Forelimb muscle (tissue), 1 donor: ENCODE measurements around the gene ARID5A. TPM values are rescaled to one million over a fixed set of nuclear protein-coding genes. Genes with fewer than 3 reads are reported as not detected.

Source experiments
- DNase-seq: peaks from one replicate; pipeline ENCODE4 v3.0.0-alpha.2; 2013; ENCODE audit warnings: low read depth
- polyA plus RNA-seq: library from polyadenylated mRNA; unstranded; fragments of 120-200 nt; gene quantifications from one replicate; pipeline ENCODE4 v1.2.1, GENCODE V29; 2013; ENCODE audit not compliant: insufficient read length

The ARID5A gene
- polyA plus RNA-seq, 1 donor = 45.3 TPM

- DNase-seq = no peak
Observed at GRCh38 chr2:96526615-96527285, 9.8 kb upstream of the ARID5A start.

GRCh38 chr2:96527286-96528005 is 9.1 kb upstream of the ARID5A start:
- no peak for DNase-seq

DNA sequence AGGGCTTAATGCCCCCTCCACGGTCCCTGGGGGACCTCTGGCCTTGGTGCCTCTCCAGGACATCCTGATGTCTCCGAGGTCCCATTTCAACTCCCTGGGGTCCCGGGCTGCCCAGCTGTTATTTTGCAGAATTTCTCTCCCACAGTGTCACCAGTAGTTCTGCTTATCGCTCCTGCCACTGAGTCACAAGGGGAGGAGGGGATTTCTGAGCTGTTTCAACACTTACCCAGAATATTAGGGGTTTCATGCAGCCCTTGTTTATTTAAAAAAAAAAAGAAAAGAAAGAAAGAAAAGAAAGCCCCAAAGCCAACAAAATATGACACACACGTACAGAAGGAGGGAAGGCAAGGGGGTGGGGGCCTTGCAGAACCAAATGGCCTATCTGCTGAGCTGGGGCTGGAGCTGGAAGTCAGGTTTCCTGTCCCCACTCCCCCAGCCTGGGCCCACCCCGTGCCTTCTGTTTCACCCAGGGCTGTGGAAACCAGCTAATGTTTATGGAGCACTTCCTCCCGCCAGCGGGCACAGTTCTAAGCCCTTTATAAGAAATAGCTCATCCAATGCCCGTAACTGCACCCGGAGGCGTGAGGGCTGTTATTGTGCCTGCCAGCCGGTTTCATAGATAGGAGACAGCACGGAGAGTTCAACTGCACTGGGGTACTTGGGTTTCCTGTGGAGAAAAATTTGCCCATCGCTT is 8.4 kb upstream of the ARID5A start:
- no peak for DNase-seq

GRCh38 chr2:96528700-96529375 is 7.7 kb upstream of the ARID5A start:
- DNase-seq = no peak

- no peak for DNase-seq
Observed at GRCh38 chr2:96529376-96530143, 7.0 kb upstream of the ARID5A start.

GRCh38 chr2:96530144-96530430 is 6.5 kb upstream of the ARID5A start:
- no peak for DNase-seq

DNA sequence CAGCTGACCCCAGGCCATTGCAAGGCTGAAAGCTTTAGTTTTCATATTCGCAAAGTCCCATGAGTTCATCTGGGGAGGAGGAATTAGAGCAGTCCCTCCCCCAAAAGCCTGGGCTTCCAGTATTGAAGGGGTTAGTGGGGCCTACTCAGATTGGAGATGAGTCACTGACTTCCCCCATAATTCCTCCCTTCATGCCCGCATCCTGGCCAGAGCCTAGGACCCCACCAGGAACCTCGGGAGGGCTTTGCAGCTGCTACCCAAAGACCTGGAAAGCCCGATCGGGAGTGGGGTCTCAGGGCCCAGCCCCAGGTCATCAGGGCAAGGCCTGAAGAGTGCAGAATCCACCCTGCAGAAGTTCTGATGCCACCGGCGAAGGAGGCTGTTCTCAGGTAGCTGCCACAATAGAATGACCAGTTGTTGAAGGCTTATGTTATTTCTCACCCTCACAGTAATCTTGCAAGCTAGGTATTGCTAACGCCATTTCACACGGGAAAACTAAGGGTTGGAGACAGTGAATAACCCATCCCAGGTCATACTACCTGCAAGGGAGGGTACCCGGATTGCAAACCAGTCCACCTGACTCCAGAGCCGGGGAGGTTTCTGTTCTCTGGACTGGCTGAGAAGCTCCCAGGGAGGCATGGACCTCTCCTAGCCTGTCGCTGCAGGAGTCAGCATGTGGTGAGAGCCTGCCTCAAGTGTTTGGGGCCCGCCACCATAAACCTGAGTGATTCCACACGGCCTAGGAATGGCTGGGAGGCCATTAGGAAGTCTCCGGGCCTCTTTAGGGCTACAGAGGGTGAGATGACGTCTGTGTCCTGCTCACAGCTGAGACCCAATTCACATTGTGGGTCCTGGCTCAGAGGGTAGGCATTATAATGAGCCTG is 5.8 kb upstream of the ARID5A start:
- no peak for DNase-seq

DNA sequence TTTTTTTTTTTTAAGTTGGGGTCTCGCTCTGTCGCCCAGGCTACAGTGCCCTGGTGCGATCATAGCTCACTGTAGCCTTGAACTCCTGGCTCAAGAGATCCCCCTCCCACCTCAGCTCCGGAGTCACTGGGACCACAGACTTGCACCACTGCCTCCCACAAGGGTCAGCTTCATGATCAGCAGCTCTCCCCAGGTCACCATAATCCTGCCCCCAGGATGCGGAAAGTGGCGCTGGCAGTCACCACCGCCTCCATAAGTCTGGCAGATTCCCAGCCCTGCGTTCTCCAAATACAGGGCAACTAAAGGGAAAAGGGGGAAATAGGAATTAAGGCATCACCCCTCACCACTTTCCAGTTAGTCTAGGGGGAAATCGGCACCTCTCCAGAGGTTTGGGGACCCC is 5.2 kb upstream of the ARID5A start:
- DNase-seq = no peak

DNA sequence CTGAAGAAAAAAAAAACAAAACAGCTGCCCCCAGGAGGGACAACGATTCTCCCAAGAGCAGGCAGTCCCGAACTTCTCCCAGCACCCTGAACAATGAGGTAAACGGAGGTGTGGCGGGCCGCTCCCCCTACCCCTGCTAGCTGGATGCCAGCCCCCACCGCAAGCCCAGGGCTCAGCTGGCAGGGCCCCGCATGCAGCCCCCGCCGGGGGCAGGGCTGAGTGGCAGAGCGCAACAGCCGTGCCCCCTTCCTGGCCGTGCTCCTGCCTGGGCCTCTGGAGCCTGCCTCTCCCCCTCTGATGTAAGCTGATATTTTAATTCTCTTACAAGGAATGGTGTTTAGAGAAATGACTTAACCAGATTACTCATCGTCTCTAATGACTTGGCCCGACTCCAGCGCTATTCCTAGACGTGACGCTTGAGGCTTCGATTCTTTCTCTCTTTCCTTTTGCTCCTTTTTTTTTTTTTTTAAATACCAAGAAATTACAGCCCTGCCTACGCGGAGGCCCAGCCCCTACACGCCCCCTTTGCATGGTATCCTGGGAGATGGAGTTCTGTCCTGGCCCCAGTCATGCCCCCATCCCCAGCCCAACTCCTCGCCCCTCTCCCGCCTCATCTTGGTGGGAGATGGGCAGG is 4.6 kb upstream of the ARID5A start:
- peak; percentile 89 for DNase-seq

GRCh38 chr2:96532641-96533291 is 3.8 kb upstream of the ARID5A start:
- no peak for DNase-seq

DNA sequence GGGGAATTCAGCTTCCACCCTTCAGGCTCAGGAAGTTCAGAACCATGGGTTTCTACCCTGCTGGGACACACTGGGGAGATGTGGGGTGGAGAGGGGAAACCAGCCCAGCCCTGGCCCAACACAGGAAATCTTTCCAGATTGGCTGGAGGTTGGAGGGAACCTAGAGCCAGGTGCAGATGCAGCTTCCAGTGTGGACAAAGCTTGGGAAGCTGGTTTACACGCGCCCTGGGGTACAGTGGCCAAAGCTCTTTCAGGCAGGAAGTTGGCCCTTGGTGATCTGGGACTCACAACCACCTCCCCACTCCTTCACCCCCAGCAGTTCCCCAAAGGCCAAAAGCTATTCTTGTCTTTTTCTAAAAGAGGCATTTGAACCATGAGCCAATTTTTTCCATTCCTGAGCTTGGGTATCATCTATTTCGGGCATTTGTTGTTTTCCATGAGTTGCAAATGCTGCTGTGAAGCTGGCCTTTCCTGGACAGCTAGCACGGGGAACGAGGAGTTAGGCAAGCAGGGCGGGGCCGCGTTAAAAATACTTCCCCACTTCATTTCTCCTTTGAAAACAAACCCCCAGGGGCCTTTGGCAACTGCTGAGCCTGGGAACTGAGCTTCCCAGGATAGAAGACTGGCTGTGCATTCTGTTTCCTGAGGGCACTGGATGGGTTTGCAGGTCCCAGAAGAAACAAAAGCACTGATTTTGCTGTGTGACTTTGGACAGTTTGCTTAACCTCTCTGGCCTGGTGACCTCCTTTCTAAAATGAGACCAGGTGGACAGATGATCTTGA is 3.1 kb upstream of the ARID5A start:
- DNase-seq = no peak

- DNase-seq = no peak
Observed at GRCh38 chr2:96534141-96534540, 2.4 kb upstream of the ARID5A start.

GRCh38 chr2:96534701-96535181 is 1.8 kb upstream of the ARID5A start:
- no peak for DNase-seq

- no peak for DNase-seq
Observed at GRCh38 chr2:96535331-96535730, 1.2 kb upstream of the ARID5A start.

GRCh38 chr2:96537066-96537733 is 648 bp downstream of the ARID5A start:
- DNase-seq = no peak

DNA sequence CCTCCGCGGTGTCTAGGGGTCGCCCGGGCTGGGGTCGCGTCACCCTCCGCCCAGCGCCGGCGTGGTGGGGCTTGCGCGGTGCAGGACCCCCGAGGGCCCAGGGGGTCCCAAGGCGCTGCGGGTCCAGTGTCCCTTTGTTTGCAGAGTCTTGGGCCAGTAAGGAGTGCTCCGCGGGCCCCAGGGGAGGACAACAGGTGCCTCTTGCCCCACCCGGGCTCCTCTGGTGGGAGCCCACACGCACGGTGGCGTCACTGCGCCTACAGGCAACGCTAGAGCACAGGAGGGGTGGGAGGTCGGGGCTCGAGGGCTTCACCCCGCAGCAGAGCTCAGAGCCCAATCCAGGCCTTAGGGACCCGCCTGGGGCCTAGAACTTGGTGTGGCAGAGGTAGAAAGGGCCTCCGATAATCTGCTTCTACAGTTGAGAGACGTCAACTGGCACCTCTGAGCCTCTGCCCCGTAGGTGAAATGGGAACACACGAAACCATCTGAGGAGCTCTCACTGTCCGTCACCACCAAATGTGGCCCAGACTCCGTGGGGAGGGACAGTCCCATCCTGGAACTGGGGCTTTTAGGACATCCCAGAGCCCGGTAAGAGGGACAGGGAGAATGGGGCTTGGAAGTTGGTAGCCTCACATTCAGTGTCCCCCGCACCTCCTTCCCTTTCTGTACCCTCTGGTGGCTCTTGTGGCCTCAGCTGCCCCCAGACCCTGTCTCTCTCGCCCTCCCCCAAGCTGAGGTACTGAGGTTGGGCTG is 1.4 kb downstream of the ARID5A start:
- DNase-seq = no peak

DNA sequence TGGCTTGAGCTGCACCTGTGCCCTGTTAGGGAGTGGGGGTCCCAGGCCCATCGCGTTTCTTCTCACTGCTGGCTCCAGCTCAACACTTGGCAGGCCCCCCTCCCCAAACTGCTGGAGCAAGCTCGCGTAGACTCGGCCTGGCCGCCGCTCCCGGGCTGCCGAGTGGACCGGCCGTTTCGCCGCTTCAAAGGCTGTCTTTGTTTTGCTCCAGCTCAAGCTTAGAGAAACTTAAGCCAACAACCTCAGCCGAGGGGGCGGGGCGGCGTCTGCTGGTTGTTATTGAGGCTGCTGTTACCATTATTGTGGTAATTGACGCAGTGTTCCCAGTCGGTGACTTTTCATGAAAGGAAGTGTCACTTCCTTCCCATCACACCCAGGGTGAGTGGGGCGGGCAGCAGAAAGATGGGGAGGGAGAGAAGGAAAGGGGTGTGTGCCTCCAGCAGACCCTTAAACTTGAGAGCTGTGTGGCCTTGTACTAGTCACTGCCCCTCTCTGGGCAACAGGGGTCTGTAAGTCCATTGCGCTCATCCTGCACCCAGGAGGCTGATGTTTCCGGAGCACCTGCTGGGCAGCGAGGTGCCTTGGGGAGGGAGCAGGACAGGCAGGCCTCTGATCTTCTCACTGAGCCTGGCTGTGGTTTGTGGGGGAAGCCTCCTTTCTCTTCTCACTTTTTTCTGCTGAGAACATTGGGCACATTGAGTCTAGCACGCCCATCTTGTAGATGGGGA is 2.1 kb downstream of the ARID5A start:
- DNase-seq = no peak
